ENCODE results near the gene TBX4.
"Not testable (repeated sequence)": the region's sequence is repeated elsewhere in the genome, so short reads cannot be mapped to it uniquely, and the experiment has no call there.

TBX4 gene

GRCh38 chr17:61413661-61414126, 38.5 kb upstream of the TBX4 start:
- no peak for DNase-seq

GRCh38 chr17:61414141-61414935, 37.9 kb upstream of the TBX4 start:
- DNase-seq, result peak; percentile 33

GRCh38 chr17:61414936-61415251, 37.3 kb upstream of the TBX4 start:
- no peak for DNase-seq

- DNase-seq, result peak; percentile 41
Measured at GRCh38 chr17:61415374-61416210, 36.6 kb upstream of the TBX4 start.

GRCh38 chr17:61416211-61416539, 36.0 kb upstream of the TBX4 start:
- no peak for DNase-seq

- peak; percentile 88 for DNase-seq
Measured at GRCh38 chr17:61416540-61417363, 35.5 kb upstream of the TBX4 start.

- no peak for DNase-seq
Measured at GRCh38 chr17:61418449-61418848, 33.8 kb upstream of the TBX4 start.

GRCh38 chr17:61419496-61420046, 32.7 kb upstream of the TBX4 start:
- DNase-seq, result no peak

GRCh38 chr17:61420052-61420451, 32.2 kb upstream of the TBX4 start:
- DNase-seq, result no peak

- DNase-seq, result peak; percentile 42
Measured at GRCh38 chr17:61420745-61421398, 31.4 kb upstream of the TBX4 start.

GRCh38 chr17:61421460-61421859, 30.8 kb upstream of the TBX4 start:
- no peak for DNase-seq

GRCh38 chr17:61422116-61422799, 30.0 kb upstream of the TBX4 start:
- DNase-seq, result no peak

- no peak for DNase-seq
Measured at GRCh38 chr17:61422869-61423268, 29.4 kb upstream of the TBX4 start.

- DNase-seq, result peak; percentile 30
Measured at GRCh38 chr17:61423967-61424649, 28.1 kb upstream of the TBX4 start.

- DNase-seq, result peak; percentile 83
Measured at GRCh38 chr17:61425682-61426481, 26.3 kb upstream of the TBX4 start.

- DNase-seq, result no peak
Measured at GRCh38 chr17:61426482-61427304, 25.5 kb upstream of the TBX4 start.

- DNase-seq, result no peak
Measured at GRCh38 chr17:61427567-61427966, 24.7 kb upstream of the TBX4 start.

- no peak for DNase-seq
Measured at GRCh38 chr17:61429274-61429673, 22.9 kb upstream of the TBX4 start.

- DNase-seq, result not testable (repeated sequence)
Measured at GRCh38 chr17:61429831-61430230, 22.4 kb upstream of the TBX4 start.
